Measurements from ENCODE around the gene SPTBN4. TPM values are rescaled to one million over a fixed set of nuclear protein-coding genes. Genes with fewer than 3 reads are reported as not detected.
"Not testable (repeated sequence)": the region's sequence is repeated elsewhere in the genome, so short reads cannot be mapped to it uniquely, and the experiment has no call there.

Gene SPTBN4
- polyA plus RNA-seq, 1 donor: 3.4 TPM

- no peaks in the 10 kb centered on the region for H3K27me3 ChIP-seq (ENCODE audit: control insufficient read depth, insufficient read depth, low read length)
- peaks cover 60% of the 10 kb centered on the region for H3K36me3 ChIP-seq (ENCODE audit: control insufficient read depth, insufficient read depth, low read length)
- H3K4me1 ChIP-seq (ENCODE audit: control insufficient read depth, insufficient read depth, low read length): no peaks in the 10 kb centered on the region
- no peak overlapping the region for H3K27ac ChIP-seq (ENCODE audit: low read length)
- no CpG with 5 or more reads among the region's 2 CpGs for WGBS (ENCODE audit: insufficient coverage, low lambda C conversion rate)
- H3K9me3 ChIP-seq (ENCODE audit: control insufficient read depth, low read depth, low read length): no peaks in the 10 kb centered on the region
- DNase-seq: no peak
- no peak overlapping the region for H3K4me3 ChIP-seq (ENCODE audit: low read length)
Measured at GRCh38 chr19:40621283-40621682, 154.5 kb downstream of the SPTBN4 start.

GRCh38 chr19:40621966-40622772 lies 155.4 kb downstream of the SPTBN4 start:
- Histone ChIP-seq H3K4me1 (ENCODE audit: control insufficient read depth, insufficient read depth, low read length) (no peaks in the 10 kb centered on the region), H3K36me3 (ENCODE audit: control insufficient read depth, insufficient read depth, low read length) (peaks cover 62% of the 10 kb centered on the region), H3K27me3 (ENCODE audit: control insufficient read depth, insufficient read depth, low read length) (no peaks in the 10 kb centered on the region), H3K27ac (ENCODE audit: low read length) (no peak overlapping the region), H3K9me3 (ENCODE audit: control insufficient read depth, low read depth, low read length) (no peaks in the 10 kb centered on the region), H3K4me3 (ENCODE audit: low read length) (no peak overlapping the region)
- WGBS (ENCODE audit: insufficient coverage, low lambda C conversion rate): 100% methylated on average over 1 of the region's 24 CpGs
- DNase-seq: no peak

GRCh38 chr19:40622773-40623075 lies 155.9 kb downstream of the SPTBN4 start:
- Histone ChIP-seq H3K9me3 (ENCODE audit: control insufficient read depth, low read depth, low read length) (peaks cover 2% of the 10 kb centered on the region), H3K36me3 (ENCODE audit: control insufficient read depth, insufficient read depth, low read length) (peaks cover 67% of the 10 kb centered on the region), H3K4me1 (ENCODE audit: control insufficient read depth, insufficient read depth, low read length) (no peaks in the 10 kb centered on the region), H3K4me3 (ENCODE audit: low read length) (no peak overlapping the region), H3K27ac (ENCODE audit: low read length) (no peak overlapping the region), H3K27me3 (ENCODE audit: control insufficient read depth, insufficient read depth, low read length) (no peaks in the 10 kb centered on the region)
- DNase-seq: no peak
- 70% methylated on average over 1 of the region's 7 CpGs for WGBS (ENCODE audit: insufficient coverage, low lambda C conversion rate)

GRCh38 chr19:40623403-40624251 lies 156.8 kb downstream of the SPTBN4 start:
- no CpG with 5 or more reads among the region's 41 CpGs for WGBS (ENCODE audit: insufficient coverage, low lambda C conversion rate)
- H3K9me3 ChIP-seq (ENCODE audit: control insufficient read depth, low read depth, low read length): peaks cover 3% of the 10 kb centered on the region
- H3K4me3 ChIP-seq (ENCODE audit: low read length): no peak overlapping the region
- H3K4me1 ChIP-seq (ENCODE audit: control insufficient read depth, insufficient read depth, low read length): no peaks in the 10 kb centered on the region
- no peaks in the 10 kb centered on the region for H3K27me3 ChIP-seq (ENCODE audit: control insufficient read depth, insufficient read depth, low read length)
- DNase-seq: peak; percentile 84 to 85
- peaks cover 73% of the 10 kb centered on the region for H3K36me3 ChIP-seq (ENCODE audit: control insufficient read depth, insufficient read depth, low read length)
- H3K27ac ChIP-seq (ENCODE audit: low read length): no peak overlapping the region

GRCh38 chr19:40624369-40625153 lies 157.8 kb downstream of the SPTBN4 start:
- WGBS (ENCODE audit: insufficient coverage, low lambda C conversion rate): 77% methylated on average over 3 of the region's 14 CpGs
- H3K36me3 ChIP-seq (ENCODE audit: control insufficient read depth, insufficient read depth, low read length): peaks cover 67% of the 10 kb centered on the region
- not testable (repeated sequence) for H3K27ac ChIP-seq (ENCODE audit: low read length)

GRCh38 chr19:40625406-40626120 lies 158.8 kb downstream of the SPTBN4 start:
- no peaks in the 10 kb centered on the region for H3K4me1 ChIP-seq (ENCODE audit: control insufficient read depth, insufficient read depth, low read length)
- peaks cover 3% of the 10 kb centered on the region for H3K9me3 ChIP-seq (ENCODE audit: control insufficient read depth, low read depth, low read length)
- DNase-seq: no peak
- no peaks in the 10 kb centered on the region for H3K27me3 ChIP-seq (ENCODE audit: control insufficient read depth, insufficient read depth, low read length)
- no peak overlapping the region for H3K4me3 ChIP-seq (ENCODE audit: low read length)
- H3K36me3 ChIP-seq (ENCODE audit: control insufficient read depth, insufficient read depth, low read length): peaks cover 68% of the 10 kb centered on the region
- no CpG with 5 or more reads among the region's 7 CpGs for WGBS (ENCODE audit: insufficient coverage, low lambda C conversion rate)
- H3K27ac ChIP-seq (ENCODE audit: low read length): no peak overlapping the region

More at GRCh38 chr19:40624369-40625153, 157.8 kb downstream of the SPTBN4 start:
- not testable (repeated sequence) for H3K4me3 ChIP-seq (ENCODE audit: low read length); H3K27me3 ChIP-seq (ENCODE audit: control insufficient read depth, insufficient read depth, low read length); H3K4me1 ChIP-seq (ENCODE audit: control insufficient read depth, insufficient read depth, low read length); DNase-seq; H3K9me3 ChIP-seq (ENCODE audit: control insufficient read depth, low read depth, low read length)

Other genes starting within 250 kb of the SPTBN4 start
- gene TTC9B, start 248.6 kb upstream of the SPTBN4 start, polyA plus RNA-seq: 3.1 TPM
- gene CCNP, start 240.3 kb upstream of the SPTBN4 start, polyA plus RNA-seq: 1.5 TPM
- 101 TPM for gene AKT2, start 181.7 kb upstream of the SPTBN4 start, polyA plus RNA-seq
- gene C19orf47, start 118.6 kb upstream of the SPTBN4 start, polyA plus RNA-seq: 8.7 TPM
- 272 TPM for gene PLD3, start 118.3 kb upstream of the SPTBN4 start, polyA plus RNA-seq
- gene HIPK4, start 76.8 kb upstream of the SPTBN4 start, polyA plus RNA-seq: 0.10 TPM
- gene PRX, start 53.6 kb upstream of the SPTBN4 start, polyA plus RNA-seq: 4.0 TPM
- gene SERTAD1, start 41.0 kb upstream of the SPTBN4 start, polyA plus RNA-seq: 9.0 TPM
- 32.5 TPM for gene SERTAD3, start 22.7 kb upstream of the SPTBN4 start, polyA plus RNA-seq
- gene BLVRB, start 1.3 kb upstream of the SPTBN4 start, polyA plus RNA-seq: 90.8 TPM
- 27.8 TPM for gene SHKBP1, start 109.9 kb downstream of the SPTBN4 start, polyA plus RNA-seq
- gene LTBP4, start 134.4 kb downstream of the SPTBN4 start, polyA plus RNA-seq: 223 TPM
- 16.3 TPM for gene NUMBL, start 223.7 kb downstream of the SPTBN4 start, polyA plus RNA-seq
- 35.7 TPM for gene COQ8B, start 249.9 kb downstream of the SPTBN4 start, polyA plus RNA-seq

All from large intestine (tissue), 3 donors.